CD4-positive, alpha-beta T cell treated with Interleukin-12 subunit alpha and Interleukin-12 subunit beta, for 1 hour (primary cell): ENCODE results near the gene SLC25A6.
A peak's percentile ranks its signal among the peaks of the same experiment; 100 is the strongest.
"Not testable (repeated sequence)": the region's sequence is repeated elsewhere in the genome, so short reads cannot be mapped to it uniquely, and the experiment has no call there.

Source experiments
- DNase-seq: peaks from one replicate; pipeline ENCODE4 v3.0.0-alpha.2; 2020

SLC25A6 gene

GRCh38 chrX:1391707-1392375 is at the start of gene SLC25A6:
Gene SLC25A6 (minus strand): TSS chrX:1392113. CDS start chrX:1392009, 104 bp downstream.
- peak; percentile 99 for DNase-seq

- no peak for DNase-seq
Measured at GRCh38 chrX:1440506-1440905, 48.6 kb upstream of the SLC25A6 start.

- no peak for DNase-seq
Measured at GRCh38 chrX:1435241-1435895, 43.5 kb upstream of the SLC25A6 start.

- DNase-seq = no peak
Measured at GRCh38 chrX:1434871-1435240, 42.9 kb upstream of the SLC25A6 start.

GRCh38 chrX:1433646-1434357 is 41.9 kb upstream of the SLC25A6 start:
- no peak for DNase-seq

GRCh38 chrX:1430451-1430850 is 38.5 kb upstream of the SLC25A6 start:
- DNase-seq = no peak

- no peak for DNase-seq
Measured at GRCh38 chrX:1427756-1428155, 35.8 kb upstream of the SLC25A6 start.

GRCh38 chrX:1426321-1426720 is 34.4 kb upstream of the SLC25A6 start:
- not testable (repeated sequence) for DNase-seq

GRCh38 chrX:1425381-1425780 is 33.5 kb upstream of the SLC25A6 start:
- no peak for DNase-seq

- no peak for DNase-seq
Measured at GRCh38 chrX:1424147-1424851, 32.4 kb upstream of the SLC25A6 start.

- no peak for DNase-seq
Measured at GRCh38 chrX:1423215-1423614, 31.3 kb upstream of the SLC25A6 start.

GRCh38 chrX:1422135-1422465 is 30.2 kb upstream of the SLC25A6 start:
- no peak for DNase-seq

GRCh38 chrX:1421433-1422134 is 29.7 kb upstream of the SLC25A6 start:
- DNase-seq = no peak

- DNase-seq = no peak
Measured at GRCh38 chrX:1420371-1420770, 28.5 kb upstream of the SLC25A6 start.

- DNase-seq = no peak
Measured at GRCh38 chrX:1419545-1420355, 27.8 kb upstream of the SLC25A6 start.

GRCh38 chrX:1418901-1419544 is 27.1 kb upstream of the SLC25A6 start:
- no peak for DNase-seq

GRCh38 chrX:1417921-1418771 is 26.2 kb upstream of the SLC25A6 start:
- no peak for DNase-seq

GRCh38 chrX:1416965-1417760 is 25.2 kb upstream of the SLC25A6 start:
- no peak for DNase-seq

- no peak for DNase-seq
Measured at GRCh38 chrX:1416327-1416784, 24.4 kb upstream of the SLC25A6 start.
